Liver (tissue), 9 donors: Measurements from ENCODE around the gene GJB2. TPM values are rescaled to one million over a fixed set of nuclear protein-coding genes. Genes with fewer than 3 reads are reported as not detected.

ENCODE experiments used
- DNase-seq: peaks from one replicate; pipeline ENCODE4 v3.0.0-alpha.2; 2017; ENCODE audit warnings: low spot score
- H3K27ac ChIP-seq, 2 donors: one replicate each; pipeline ENCODE4 v1.7.0; 2013; ENCODE audit warnings: inconsistent platforms in 2 of 2, low read length in 2 of 2, control low read depth in 1 of 2, low read depth in 1 of 2, mild to moderate bottlenecking in 1 of 2
- H3K27me3 ChIP-seq, 4 donors: one replicate each; pipeline versions ENCODE4 v1.6.1 to v1.7.0; 2013; ENCODE audit warnings: low read length in 3 of 4, inconsistent platforms in 1 of 4, mild to moderate bottlenecking in 1 of 4, moderate library complexity in 1 of 4; ENCODE audit not compliant: control insufficient read depth in 4 of 4, insufficient read depth in 4 of 4
- H3K36me3 ChIP-seq, 4 donors: one replicate each; pipeline versions ENCODE4 v1.6.1 to v1.7.0; 2013; ENCODE audit warnings: low read length in 3 of 4, mild to moderate bottlenecking in 3 of 4, low read depth in 1 of 4, moderate library complexity in 1 of 4; ENCODE audit not compliant: control insufficient read depth in 4 of 4, insufficient read depth in 3 of 4
- H3K4me1 ChIP-seq, 4 donors: one replicate each; pipeline versions ENCODE4 v1.6.1 to v1.7.0; 2013; ENCODE audit warnings: low read length in 3 of 4, mild to moderate bottlenecking in 3 of 4, moderate library complexity in 1 of 4; ENCODE audit not compliant: control insufficient read depth in 4 of 4, insufficient read depth in 4 of 4
- H3K4me3 ChIP-seq, 3 donors: one replicate each; pipeline versions ENCODE4 v1.6.1 to v1.7.0; 2013; ENCODE audit warnings: low read length in 3 of 3, control low read depth in 1 of 3, low read depth in 1 of 3, mild to moderate bottlenecking in 1 of 3
- H3K9ac ChIP-seq, 2 donors: one replicate each; pipeline ENCODE4 v1.7.0; 2013; ENCODE audit warnings: low read length in 2 of 2, mild to moderate bottlenecking in 2 of 2, moderate library complexity in 2 of 2, control low read depth in 1 of 2, low read depth in 1 of 2
- H3K9me3 ChIP-seq, 4 donors: one replicate each; pipeline versions ENCODE4 v1.6.1 to v1.7.0; 2013; ENCODE audit warnings: low read length in 3 of 4; ENCODE audit not compliant: control insufficient read depth in 4 of 4
- CTCF ChIP-seq: fragments of 150-350 bp; IDR thresholded peaks from 2 replicates; pipeline ENCODE4 v1.5.1; 2017; ENCODE audit warnings: improper control_type of control experiment, low read depth, low read length; ENCODE audit not compliant: missing input control
- EGR1 ChIP-seq, 2 donors: IDR thresholded peaks; 2 replicates each; pipeline ENCODE4 v1.6.1; 2016 to 2018; ENCODE audit warnings: antibody characterized with exemption in 2 of 2, low read depth in 2 of 2
- FOXA1 ChIP-seq: IDR thresholded peaks from 2 replicates; pipeline ENCODE4 v1.6.1; 2016; ENCODE audit warnings: antibody characterized with exemption
- FOXA2 ChIP-seq: IDR thresholded peaks from 2 replicates; pipeline ENCODE4 v1.6.1; 2016; ENCODE audit warnings: antibody characterized with exemption
- GABPA ChIP-seq, 2 donors: IDR thresholded peaks in 1 of 2; conservative IDR thresholded peaks in 1 of 2; 2 replicates each; pipeline ENCODE4 v1.6.1; 2016; ENCODE audit warnings: antibody characterized with exemption in 2 of 2, mild to moderate bottlenecking in 1 of 2, moderate library complexity in 1 of 2
- HNF4A ChIP-seq, 2 donors: conservative IDR thresholded peaks; 2 replicates each; pipeline ENCODE4 v1.6.1; 2016; ENCODE audit warnings: antibody characterized with exemption in 2 of 2, mild to moderate bottlenecking in 2 of 2
- HNF4G ChIP-seq: IDR thresholded peaks from 2 replicates; pipeline ENCODE4 v1.6.1; 2016; ENCODE audit warnings: antibody characterized with exemption
- JUND ChIP-seq, 2 donors: IDR thresholded peaks; 2 replicates each; pipeline ENCODE4 v1.6.1; 2016; ENCODE audit warnings: antibody characterized with exemption in 2 of 2
- NR2F2 ChIP-seq: IDR thresholded peaks from 2 replicates; pipeline ENCODE4 v1.6.1; 2016; ENCODE audit warnings: antibody characterized with exemption
- RAD21 ChIP-seq, 2 donors: IDR thresholded peaks; 2 replicates each; pipeline ENCODE4 v1.6.1; 2016; ENCODE audit warnings: antibody characterized with exemption in 2 of 2, mild to moderate bottlenecking in 2 of 2
- RXRA ChIP-seq, 2 donors: IDR thresholded peaks; 2 replicates each; pipeline ENCODE4 v1.6.1; 2017 to 2018; ENCODE audit warnings: antibody characterized with exemption in 2 of 2, mild to moderate bottlenecking in 1 of 2
- SP1 ChIP-seq: IDR thresholded peaks from 2 replicates; pipeline ENCODE4 v1.6.1; 2018; ENCODE audit warnings: antibody characterized with exemption, mild to moderate bottlenecking
- TAF1 ChIP-seq: conservative IDR thresholded peaks from 2 replicates; pipeline ENCODE4 v1.6.1; 2016; ENCODE audit warnings: antibody characterized with exemption, mild to moderate bottlenecking
- YY1 ChIP-seq: IDR thresholded peaks from 2 replicates; pipeline ENCODE4 v1.6.1; 2016; ENCODE audit warnings: antibody characterized with exemption, mild to moderate bottlenecking
- ZBTB33 ChIP-seq: IDR thresholded peaks from 2 replicates; pipeline ENCODE4 v1.6.1; 2016; ENCODE audit warnings: antibody characterized with exemption
- WGBS: extraction: QIAGEN DNeasy Blood & Tissue Kit; methylation state at CpG from one replicate; pipeline ENCODE4 v1.1.7; 2013; 5-methylcytosine and 5-hydroxymethylcytosine counted together
- polyA plus RNA-seq, 2 donors: library from polyadenylated mRNA; stranded (reverse) in 1 of 2; unstranded in 1 of 2; fragments of 200-250 nt in 1 of 2; fragments of >200 nt in 1 of 2; fragmentation: Nextera tagmentation in 1 of 2; extraction: Ambion mirVana in 1 of 2; gene quantifications; one replicate each; pipeline versions ENCODE4 v1.2.1 to v1.2.3, GENCODE V29; 2013 to 2015
- total RNA-seq, 2 donors: library from RNA; depleted of rRNA; stranded (reverse); fragments of >200 nt; gene quantifications; one replicate each; pipeline ENCODE4 v1.2.3, GENCODE V29; 2014
- TF ChIP-seq, protein P1 (sequence below): IDR thresholded peaks from 2 replicates; pipeline ENCODE4 v1.6.1; 2016; ENCODE audit warnings: antibody characterized with exemption, mild to moderate bottlenecking
- TF ChIP-seq, protein P2 (sequence below): IDR thresholded peaks from 2 replicates; pipeline ENCODE4 v1.6.1; 2016; ENCODE audit warnings: antibody characterized with exemption
- TF ChIP-seq, protein P3 (sequence below): IDR thresholded peaks from 2 replicates; pipeline ENCODE4 v1.6.1; 2016; ENCODE audit warnings: antibody characterized with exemption
- donor health status: healthy.
- donor health status: healthy.
- donor health status: healthy.
- donor health status: healthy.
- donor health status: healthy.

The GJB2 gene
- total and polyA plus RNA-seq, 4 donors: 8.0 to 50.1 (median 20.6) TPM

GRCh38 chr13:20173116-20173746 is 19.5 kb downstream of the GJB2 start:
- Histone ChIP-seq H3K27me3 (no peaks in the 10 kb centered on the region), H3K9ac (no peak overlapping the region), H3K4me1 (peaks cover 0 to 9% (median 0%) of the 10 kb centered on the region in 4 donors), H3K36me3 (no peaks in the 10 kb centered on the region), H3K4me3 (no peak overlapping the region), H3K27ac (no peak overlapping the region), H3K9me3 (no peaks in the 10 kb centered on the region)
- 88% methylated on average over 8 of the region's 8 CpGs for WGBS
- no peak for DNase-seq
- TF ChIP-seq GABPA (IDR thresholded peaks at IDR 0.05 in 1 of 2, conservative IDR thresholded peaks at IDR 0.05 in 1 of 2): no peak
- no peak for TF ChIP-seq EGR1 (IDR thresholded peaks at IDR 0.05; ENCODE audit: low read depth in 2 of 2)
- TF ChIP-seq RXRA (IDR thresholded peaks at IDR 0.05): no peak
- no peak for TF ChIP-seq HNF4G
- no peak for TF ChIP-seq HNF4A (conservative IDR thresholded peaks at IDR 0.05)
- no peak for TF ChIP-seq FOXA1
- TF ChIP-seq, protein P1, sequence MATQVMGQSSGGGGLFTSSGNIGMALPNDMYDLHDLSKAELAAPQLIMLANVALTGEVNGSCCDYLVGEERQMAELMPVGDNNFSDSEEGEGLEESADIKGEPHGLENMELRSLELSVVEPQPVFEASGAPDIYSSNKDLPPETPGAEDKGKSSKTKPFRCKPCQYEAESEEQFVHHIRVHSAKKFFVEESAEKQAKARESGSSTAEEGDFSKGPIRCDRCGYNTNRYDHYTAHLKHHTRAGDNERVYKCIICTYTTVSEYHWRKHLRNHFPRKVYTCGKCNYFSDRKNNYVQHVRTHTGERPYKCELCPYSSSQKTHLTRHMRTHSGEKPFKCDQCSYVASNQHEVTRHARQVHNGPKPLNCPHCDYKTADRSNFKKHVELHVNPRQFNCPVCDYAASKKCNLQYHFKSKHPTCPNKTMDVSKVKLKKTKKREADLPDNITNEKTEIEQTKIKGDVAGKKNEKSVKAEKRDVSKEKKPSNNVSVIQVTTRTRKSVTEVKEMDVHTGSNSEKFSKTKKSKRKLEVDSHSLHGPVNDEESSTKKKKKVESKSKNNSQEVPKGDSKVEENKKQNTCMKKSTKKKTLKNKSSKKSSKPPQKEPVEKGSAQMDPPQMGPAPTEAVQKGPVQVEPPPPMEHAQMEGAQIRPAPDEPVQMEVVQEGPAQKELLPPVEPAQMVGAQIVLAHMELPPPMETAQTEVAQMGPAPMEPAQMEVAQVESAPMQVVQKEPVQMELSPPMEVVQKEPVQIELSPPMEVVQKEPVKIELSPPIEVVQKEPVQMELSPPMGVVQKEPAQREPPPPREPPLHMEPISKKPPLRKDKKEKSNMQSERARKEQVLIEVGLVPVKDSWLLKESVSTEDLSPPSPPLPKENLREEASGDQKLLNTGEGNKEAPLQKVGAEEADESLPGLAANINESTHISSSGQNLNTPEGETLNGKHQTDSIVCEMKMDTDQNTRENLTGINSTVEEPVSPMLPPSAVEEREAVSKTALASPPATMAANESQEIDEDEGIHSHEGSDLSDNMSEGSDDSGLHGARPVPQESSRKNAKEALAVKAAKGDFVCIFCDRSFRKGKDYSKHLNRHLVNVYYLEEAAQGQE: no peak
- TF ChIP-seq, protein P2, sequence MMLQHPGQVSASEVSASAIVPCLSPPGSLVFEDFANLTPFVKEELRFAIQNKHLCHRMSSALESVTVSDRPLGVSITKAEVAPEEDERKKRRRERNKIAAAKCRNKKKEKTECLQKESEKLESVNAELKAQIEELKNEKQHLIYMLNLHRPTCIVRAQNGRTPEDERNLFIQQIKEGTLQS: no peak
- TF ChIP-seq, protein P3, sequence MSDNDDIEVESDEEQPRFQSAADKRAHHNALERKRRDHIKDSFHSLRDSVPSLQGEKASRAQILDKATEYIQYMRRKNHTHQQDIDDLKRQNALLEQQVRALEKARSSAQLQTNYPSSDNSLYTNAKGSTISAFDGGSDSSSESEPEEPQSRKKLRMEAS: no peak
- no peak for TF ChIP-seq RAD21 (IDR thresholded peaks at IDR 0.05)
- TF ChIP-seq ZBTB33: no peak
- no peak for TF ChIP-seq JUND (IDR thresholded peaks at IDR 0.05)
- TF ChIP-seq FOXA2: no peak
- TF ChIP-seq TAF1: no peak
- TF ChIP-seq NR2F2: no peak
- TF ChIP-seq CTCF: no peak
- TF ChIP-seq YY1: no peak
- TF ChIP-seq SP1: no peak
